H1 (cell line): ENCODE results near the gene ADGRB3. TPM values are rescaled to one million over a fixed set of nuclear protein-coding genes. Genes with fewer than 3 reads are reported as not detected.

Source experiments
- CTCF ChIA-PET: fragments of 300-600 bp; sonication (Branson Sonifier 250); formaldehyde crosslinking; loops from one replicate; lab custom pipeline; 2021; ENCODE audit not compliant: partially characterized antibody; lab: Charles Lee
- POLR2A ChIA-PET: fragments of 300-600 bp; sonication (Branson Sonifier 250); formaldehyde crosslinking; loops from one replicate; lab custom pipeline; 2021; ENCODE audit warnings: inconsistent platforms; ENCODE audit not compliant: partially characterized antibody; lab: Charles Lee
- DNase-seq, 2 experiments: peaks; one replicate each; pipeline versions ENCODE4 v3.0.0 to v3.0.0-alpha.2; 2010 to 2022; ENCODE audit warnings: low spot score in 2 of 2, low read depth in 1 of 2, mixed read lengths in 1 of 2
- FAIRE-seq: peaks from 2 replicates; lab custom pipeline; 2011; peaks lifted over from hg19 to GRCh38; lab: Jason Lieb, UNC
- H2AFZ ChIP-seq: 2 replicates; pipeline ENCODE4 v1.8.1; 2012; ENCODE audit warnings: low read length, inconsistent platforms
- H2AK5ac ChIP-seq: 2 replicates; pipeline ENCODE4 v1.6.1; 2013; ENCODE audit warnings: low read depth, low read length
- H2BK120ac ChIP-seq: replicated peaks from 2 replicates; pipeline ENCODE3; 2013; ENCODE audit warnings: low read depth, low read length, inconsistent platforms
- H2BK12ac ChIP-seq: 2 replicates; pipeline ENCODE4 v1.6.1; 2013; ENCODE audit warnings: low read depth, low read length
- H2BK15ac ChIP-seq: 2 replicates; pipeline ENCODE4 v1.6.1; 2013; ENCODE audit warnings: low read length
- H2BK20ac ChIP-seq: 2 replicates; pipeline ENCODE4 v1.6.1; 2013; ENCODE audit warnings: low read length
- H2BK5ac ChIP-seq: 2 replicates; pipeline ENCODE4 v1.6.1; 2013; ENCODE audit warnings: low read depth, low read length
- H3K14ac ChIP-seq: 2 replicates; pipeline ENCODE4 v1.6.1; 2013; ENCODE audit warnings: inconsistent platforms; ENCODE audit not compliant: insufficient read length
- H3K18ac ChIP-seq: 2 replicates; pipeline ENCODE4 v1.6.1; 2013; ENCODE audit warnings: low read length; ENCODE audit errors: extremely low read depth
- H3K23ac ChIP-seq: 2 replicates; pipeline ENCODE4 v1.6.1; 2013; ENCODE audit warnings: inconsistent platforms; ENCODE audit not compliant: insufficient read length
- H3K23me2 ChIP-seq: 2 replicates; pipeline ENCODE4 v1.6.1; 2013; ENCODE audit warnings: low read depth, low read length
- H3K27ac ChIP-seq: 2 replicates; pipeline ENCODE4 v1.6.1; 2011; ENCODE audit warnings: low read depth, low read length, inconsistent platforms
- H3K27me3 ChIP-seq, 4 experiments: replicated peaks in 1 of 4; 1 replicate in 1 of 4; 2 replicates in 3 of 4; pipeline versions ENCODE4 v1.6.1 to v1.8.1; 2011 to 2013; ENCODE audit warnings: low read length in 3 of 4, mild to moderate bottlenecking in 3 of 4, inconsistent platforms in 2 of 4, mixed read lengths in 2 of 4, moderate library complexity in 1 of 4; ENCODE audit not compliant: control insufficient read depth in 3 of 4, insufficient read depth in 3 of 4; ENCODE audit errors: extremely low read depth in 1 of 4
- H3K36me3 ChIP-seq, 4 experiments: 2 replicates each; pipeline versions ENCODE4 v1.6.1 to v1.8.1; 2011 to 2013; ENCODE audit warnings: mild to moderate bottlenecking in 4 of 4, low read length in 3 of 4, moderate library complexity in 2 of 4, control low read depth in 1 of 4, inconsistent platforms in 1 of 4; ENCODE audit not compliant: insufficient read depth in 4 of 4, control insufficient read depth in 2 of 4
- H3K4ac ChIP-seq: replicated peaks from 2 replicates; pipeline ENCODE3; 2013; ENCODE audit warnings: low read length, low read depth, mixed read lengths, inconsistent platforms; ENCODE audit not compliant: insufficient read length
- H3K4me1 ChIP-seq, 4 experiments: replicated peaks in 1 of 4; 1 replicate in 1 of 4; 2 replicates in 3 of 4; pipeline versions ENCODE4 v1.6.1 to v1.8.1; 2011 to 2013; ENCODE audit warnings: low read length in 3 of 4, inconsistent platforms in 2 of 4, mixed read lengths in 1 of 4; ENCODE audit not compliant: insufficient read depth in 4 of 4, control insufficient read depth in 3 of 4
- H3K4me2 ChIP-seq, 2 experiments: 2 replicates each; pipeline versions ENCODE4 v1.6.1 to v1.8.1; 2011 to 2013; ENCODE audit warnings: low read depth in 2 of 2, low read length in 2 of 2, control low read depth in 1 of 2, inconsistent platforms in 1 of 2, mild to moderate bottlenecking in 1 of 2; ENCODE audit not compliant: insufficient read depth in 1 of 2
- H3K4me3 ChIP-seq, 4 experiments: fragments of 200-600, 300-600 bp in 1 of 4; sonication (generic), shearing (Covaris generic), sonication (Bioruptor Twin) in 1 of 4; 2 replicates each; pipeline versions ENCODE4 v1.5.1 to v1.8.1; 2011 to 2016; ENCODE audit warnings: low read length in 4 of 4, low read depth in 3 of 4, control low read depth in 2 of 4, inconsistent platforms in 2 of 4, mild to moderate bottlenecking in 2 of 4, mixed read lengths in 1 of 4, moderate library complexity in 1 of 4; ENCODE audit not compliant: insufficient read depth in 2 of 4; ENCODE audit errors: extremely low read depth in 1 of 4
- H3K56ac ChIP-seq: replicated peaks from 2 replicates; pipeline ENCODE3; 2013; ENCODE audit warnings: low read depth, mild to moderate bottlenecking, mixed read lengths, low read length, inconsistent platforms; ENCODE audit not compliant: insufficient read length
- H3K79me1 ChIP-seq: 2 replicates; pipeline ENCODE4 v1.6.1; 2013; ENCODE audit warnings: low read depth, low read length, control low read depth
- H3K79me2 ChIP-seq, 2 experiments: 2 replicates each; pipeline versions ENCODE4 v1.6.1 to v1.8.1; 2012 to 2013; ENCODE audit warnings: low read length in 2 of 2, mild to moderate bottlenecking in 2 of 2, inconsistent platforms in 1 of 2; ENCODE audit not compliant: insufficient read depth in 2 of 2, control insufficient read depth in 1 of 2
- H3K9ac ChIP-seq, 4 experiments: replicated peaks in 1 of 4; 1 replicate in 1 of 4; 2 replicates in 3 of 4; pipeline versions ENCODE4 v1.6.1 to v1.8.1; 2011 to 2013; ENCODE audit warnings: low read depth in 3 of 4, low read length in 3 of 4, control low read depth in 2 of 4, mild to moderate bottlenecking in 2 of 4, moderate library complexity in 2 of 4, inconsistent platforms in 1 of 4; ENCODE audit errors: extremely low read depth in 1 of 4
- H3K9me3 ChIP-seq, 2 experiments: 2 replicates each; pipeline versions ENCODE4 v1.6.1 to v1.8.1; 2012 to 2013; ENCODE audit warnings: mild to moderate bottlenecking in 2 of 2, moderate library complexity in 2 of 2, control low read depth in 1 of 2, inconsistent platforms in 1 of 2, low read depth in 1 of 2, low read length in 1 of 2, mixed read lengths in 1 of 2; ENCODE audit not compliant: insufficient read depth in 2 of 2
- H4K20me1 ChIP-seq, 2 experiments: replicated peaks in 1 of 2; 2 replicates each; pipeline versions ENCODE3 to v1.8.1; 2011 to 2013; ENCODE audit warnings: inconsistent platforms in 2 of 2, low read length in 2 of 2, mild to moderate bottlenecking in 1 of 2; ENCODE audit not compliant: insufficient read depth in 2 of 2, control insufficient read depth in 1 of 2
- H4K5ac ChIP-seq: 2 replicates; pipeline ENCODE4 v1.6.1; 2013; ENCODE audit warnings: low read length, low read depth, mixed read lengths, inconsistent platforms; ENCODE audit not compliant: insufficient read length
- H4K8ac ChIP-seq: 2 replicates; pipeline ENCODE4 v1.8.0; 2013; ENCODE audit warnings: mild to moderate bottlenecking, moderate library complexity, low read length, inconsistent platforms; ENCODE audit not compliant: insufficient read depth; ENCODE audit errors: extremely low read depth
- H4K91ac ChIP-seq: replicated peaks from 2 replicates; pipeline ENCODE3; 2013; ENCODE audit warnings: low read length, mixed read lengths, inconsistent platforms; ENCODE audit not compliant: insufficient read length
- ASH2L ChIP-seq: fragments of 200-600, 300-600 bp; sonication (generic); IDR thresholded peaks from one replicate; pipeline ENCODE4 v1.7.1; 2017; ENCODE audit warnings: low read length
- CREB1 ChIP-seq: IDR thresholded peaks from 2 replicates; pipeline ENCODE4 v1.6.1; 2012; ENCODE audit warnings: inconsistent platforms
- EZH2 ChIP-seq: fragments of 200-600 bp; sonication (generic); IDR thresholded peaks from 2 replicates; pipeline ENCODE4 v1.7.1; 2012; ENCODE audit warnings: low read depth, mild to moderate bottlenecking, moderate library complexity, low read length, inconsistent platforms; ENCODE audit not compliant: severe bottlenecking
- HDAC6 ChIP-seq: IDR thresholded peaks from one replicate; pipeline ENCODE4 v1.7.1; 2012; ENCODE audit warnings: low read depth, mild to moderate bottlenecking, inconsistent platforms, low read length, moderate library complexity
- PHF8 ChIP-seq: fragments of 200-600 bp; sonication (generic); conservative IDR thresholded peaks from 2 replicates; pipeline ENCODE4 v1.7.1; 2012; ENCODE audit warnings: low read depth, mild to moderate bottlenecking, inconsistent platforms, low read length, moderate library complexity
- POLR2A ChIP-seq, 2 experiments: IDR thresholded peaks; 1 replicate in 1 of 2; 2 replicates in 1 of 2; pipeline ENCODE4 v1.6.1; 2011; ENCODE audit warnings: low read depth in 2 of 2, low read length in 2 of 2, mild to moderate bottlenecking in 2 of 2; ENCODE audit errors: control extremely low read depth in 1 of 2
- SUZ12 ChIP-seq: fragments of 200-600 bp; sonication (generic); IDR thresholded peaks from 2 replicates; pipeline ENCODE4 v1.6.1; 2012; ENCODE audit warnings: mild to moderate bottlenecking, inconsistent platforms, low read length, moderate library complexity, mixed read lengths
- TAF1 ChIP-seq: IDR thresholded peaks from 2 replicates; pipeline ENCODE4 v1.6.1; 2011; ENCODE audit warnings: mild to moderate bottlenecking, low read depth, low read length
- polyA plus RNA-seq, 7 experiments: library from polyadenylated mRNA; depleted of rRNA in 3 of 7; stranded (reverse) in 5 of 7; unstranded in 2 of 7; fragments of >200 nt in 5 of 7; fragments of 200-250 nt in 2 of 7; gene quantifications; 1 replicate in 5 of 7; 2 replicates in 1 of 7; 4 replicates in 1 of 7; pipeline versions ENCODE4 v1.2.1 to v1.2.3, GENCODE V29; 2011 to 2013; ENCODE audit warnings: missing spikeins in 2 of 7, mixed read lengths in 2 of 7
- total RNA-seq: library from RNA; stranded (reverse); fragmentation: NEBNext Ultra II Directional; extraction: Animal tissue kit (Norgen Biotek cat#: 25700); gene quantifications from 2 replicates; pipeline ENCODE4 v1.2.1, GENCODE V29; 2021

The ADGRB3 gene
- total and polyA plus RNA-seq, 2 of the 8 experiments (the other 6 are each of a cell fraction or from before 2014, with no cell fraction given) = 0.35 to 1.2 TPM

DNA sequence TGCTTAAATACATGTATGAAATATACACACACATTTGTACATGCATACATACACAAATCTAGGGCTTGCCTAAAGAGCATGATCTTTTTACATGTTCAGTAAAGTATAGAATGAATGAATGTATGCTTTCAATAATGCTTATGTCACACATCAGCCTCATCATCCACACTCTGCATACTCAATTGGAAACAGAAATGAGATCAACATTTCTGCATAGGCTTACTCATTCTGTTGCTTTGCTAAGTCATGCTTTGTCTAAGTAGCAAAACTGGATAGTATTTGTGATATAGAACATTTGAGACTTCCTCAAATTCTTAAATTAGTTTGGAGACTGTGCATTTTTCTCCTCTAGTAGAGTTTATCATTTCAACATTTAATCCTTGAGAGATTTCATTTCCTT, 343.3 kb downstream of the ADGRB3 start:
- Histone ChIP-seq H3K23me2 (no peaks in the 10 kb centered on the region), H3K27ac (no peak overlapping the region), H2BK12ac (no peak overlapping the region), H3K36me3 (no peaks in the 10 kb centered on the region), H3K18ac (no peak overlapping the region), H4K20me1 (no peaks in the 10 kb centered on the region), H3K79me2 (no peaks in the 10 kb centered on the region), H3K4ac (no peak overlapping the region), H3K4me3 (no peak overlapping the region), H4K5ac (no peak overlapping the region), H3K23ac (no peak overlapping the region), H2BK5ac (no peak overlapping the region), H3K9me3 (no peaks in the 10 kb centered on the region), H3K4me2 (no peak overlapping the region), H2BK120ac (no peak overlapping the region), H2AFZ (no peak overlapping the region), H3K56ac (no peak overlapping the region), H2BK20ac (no peak overlapping the region), H3K79me1 (no peaks in the 10 kb centered on the region), H3K14ac (no peak overlapping the region), H3K9ac (no peak overlapping the region), H2BK15ac (no peak overlapping the region), H3K27me3 (no peaks in the 10 kb centered on the region), H4K91ac (no peak overlapping the region), H3K4me1 (no peaks in the 10 kb centered on the region), H4K8ac (no peak overlapping the region), H2AK5ac (no peak overlapping the region)
- FAIRE-seq (no peak), DNase-seq (no peak)
- TF ChIP-seq SUZ12 (no peak), EZH2 (no peak), POLR2A (IDR thresholded peaks at IDR 0.05; ENCODE audit: control extremely low read depth in 1 of 2, low read depth in 2 of 2, low read length in 2 of 2) (no peak), TAF1 (no peak), PHF8 (no peak), HDAC6 (no peak), ASH2L (no peak), CREB1 (no peak)
- CTCF ChIA-PET = interaction anchor here (0.8 kb wide), 1 partner anchor 11 kb away, joined by 3 read pairs; no protein-coding TSS in a partner anchor
- POLR2A ChIA-PET = no interaction called here
